Measurements from ENCODE around the gene CBR3.

CBR3 gene

GRCh38 chr21:36120304-36120888, 14.5 kb upstream of the CBR3 start:
- no peak overlapping the region for H3K4me2 ChIP-seq (ENCODE audit: insufficient read depth, low read length)
- no peaks in the 10 kb centered on the region for H3K27me3 ChIP-seq (ENCODE audit: insufficient read depth, low read length, poor library complexity)
- no peaks in the 10 kb centered on the region for H4K20me1 ChIP-seq (ENCODE audit: insufficient read depth, low read length)
- no peaks in the 10 kb centered on the region for H3K36me3 ChIP-seq (ENCODE audit: insufficient read depth, low read length)
- no peak overlapping the region for H3K27ac ChIP-seq (ENCODE audit: low read length)
- ATAC-seq (ENCODE audit: insufficient read depth, low read depth) (no peak), DNase-seq (no peak)
- H2AFZ ChIP-seq (ENCODE audit: low read depth, low read length): no peak overlapping the region
- no peaks in the 10 kb centered on the region for H3K79me2 ChIP-seq (ENCODE audit: insufficient read depth, low read length)
- H3K4me1 ChIP-seq (ENCODE audit: insufficient read depth, low read length): no peaks in the 10 kb centered on the region; the same call in 1 of the 2 replicates
- H3K4me3 ChIP-seq (ENCODE audit: low read depth in 1 of 2, low read length in 2 of 2): no peak overlapping the region
- TF ChIP-seq EZH2 (IDR thresholded peaks at IDR 0.05; ENCODE audit: borderline replicate concordance, low read depth, low read length, severe bottlenecking): no peak
- TF ChIP-seq CTCF (IDR thresholded peaks at IDR 0.05; ENCODE audit: borderline replicate concordance, extremely low read depth, low read length, poor library complexity, severe bottlenecking): no peak
- H3K9me3 ChIP-seq (ENCODE audit: insufficient read depth, low read length, severe bottlenecking): no peaks in the 10 kb centered on the region
- no peak overlapping the region for H3K9ac ChIP-seq (ENCODE audit: low read depth, low read length)

- Histone ChIP-seq H4K20me1 (ENCODE audit: insufficient read depth, low read length) (no peaks in the 10 kb centered on the region), H3K4me1 (ENCODE audit: insufficient read depth, low read length) (no peaks in the 10 kb centered on the region; the same call in 1 of the 2 replicates), H3K4me3 (ENCODE audit: low read depth in 1 of 2, low read length in 2 of 2) (no peak overlapping the region), H3K36me3 (ENCODE audit: insufficient read depth, low read length) (no peaks in the 10 kb centered on the region), H3K4me2 (ENCODE audit: insufficient read depth, low read length) (no peak overlapping the region), H3K27me3 (ENCODE audit: insufficient read depth, low read length, poor library complexity) (no peaks in the 10 kb centered on the region), H3K9me3 (ENCODE audit: insufficient read depth, low read length, severe bottlenecking) (no peaks in the 10 kb centered on the region), H2AFZ (ENCODE audit: low read depth, low read length) (no peak overlapping the region), H3K9ac (ENCODE audit: low read depth, low read length) (no peak overlapping the region), H3K79me2 (ENCODE audit: insufficient read depth, low read length) (no peaks in the 10 kb centered on the region), H3K27ac (ENCODE audit: low read length) (no peak overlapping the region)
- TF ChIP-seq CTCF (IDR thresholded peaks at IDR 0.05; ENCODE audit: borderline replicate concordance, extremely low read depth, low read length, poor library complexity, severe bottlenecking): no peak
- TF ChIP-seq EZH2 (IDR thresholded peaks at IDR 0.05; ENCODE audit: borderline replicate concordance, low read depth, low read length, severe bottlenecking): no peak
- no peak for DNase-seq
- ATAC-seq (ENCODE audit: insufficient read depth, low read depth): no peak
Observed at GRCh38 chr21:36122977-36123376, 11.9 kb upstream of the CBR3 start.

- H3K79me2 ChIP-seq (ENCODE audit: insufficient read depth, low read length): no peaks in the 10 kb centered on the region
- H3K4me3 ChIP-seq (ENCODE audit: low read depth in 1 of 2, low read length in 2 of 2): no peak overlapping the region
- H2AFZ ChIP-seq (ENCODE audit: low read depth, low read length): no peak overlapping the region
- no peaks in the 10 kb centered on the region for H3K9me3 ChIP-seq (ENCODE audit: insufficient read depth, low read length, severe bottlenecking)
- no peak for DNase-seq
- H3K27me3 ChIP-seq (ENCODE audit: insufficient read depth, low read length, poor library complexity): no peaks in the 10 kb centered on the region
- no peaks in the 10 kb centered on the region for H4K20me1 ChIP-seq (ENCODE audit: insufficient read depth, low read length)
- TF ChIP-seq CTCF (IDR thresholded peaks at IDR 0.05; ENCODE audit: borderline replicate concordance, extremely low read depth, low read length, poor library complexity, severe bottlenecking): no peak
- TF ChIP-seq EZH2 (IDR thresholded peaks at IDR 0.05; ENCODE audit: borderline replicate concordance, low read depth, low read length, severe bottlenecking): no peak
- no peak for ATAC-seq (ENCODE audit: insufficient read depth, low read depth)
- H3K36me3 ChIP-seq (ENCODE audit: insufficient read depth, low read length): no peaks in the 10 kb centered on the region
- no peak overlapping the region for H3K27ac ChIP-seq (ENCODE audit: low read length)
- H3K4me1 ChIP-seq (ENCODE audit: insufficient read depth, low read length): no peaks in the 10 kb centered on the region; the same call in 1 of the 2 replicates
- H3K4me2 ChIP-seq (ENCODE audit: insufficient read depth, low read length): no peak overlapping the region
- no peak overlapping the region for H3K9ac ChIP-seq (ENCODE audit: low read depth, low read length)
Observed at GRCh38 chr21:36124395-36124794, 10.5 kb upstream of the CBR3 start.
